PC-9 (cell line): ENCODE measurements around the gene ZNF14.

Experiments
- CTCF ChIP-seq: fragments of 200-600 bp; sonication (generic); conservative IDR thresholded peaks from 2 replicates; pipeline ENCODE4 v1.6.1; 2017; ENCODE audit warnings: mixed run types, antibody characterized with exemption, mild to moderate bottlenecking, moderate library complexity
- EZH2 ChIP-seq: fragments of 200-600 bp; sonication (generic); IDR thresholded peaks from 2 replicates; pipeline ENCODE4 v1.8.0; 2017; ENCODE audit warnings: antibody characterized with exemption, low read depth

- TF ChIP-seq CTCF = no peak
- TF ChIP-seq EZH2 = no peak
These were observed 28.1 kb downstream of the ZNF14 start for GRCh38 chr19:19704836-19705235.
